ENCODE data around the gene RARS2.

RARS2 gene

GRCh38 chr6:87551799-87552198, 38.0 kb downstream of the RARS2 start:
- Mint-ChIP-seq H3K27ac (no peak overlapping the region), H3K27me3 (ENCODE audit: low read depth) (no peaks in the 10 kb centered on the region), H3K4me1 (no peaks in the 10 kb centered on the region), H3K9me3 (no peaks in the 10 kb centered on the region), H3K4me3 (no peak overlapping the region), H3K36me3 (ENCODE audit: low read depth) (peaks cover 59% of the 10 kb centered on the region)
- TF ChIP-seq CTCF (IDR thresholded peaks at IDR 0.05; ENCODE audit: unreplicated experiment in 3 of 3): no peak

GRCh38 chr6:87544474-87544735, 45.4 kb downstream of the RARS2 start:
- TF ChIP-seq CTCF (IDR thresholded peaks at IDR 0.05; ENCODE audit: unreplicated experiment in 3 of 3): no peak
- Mint-ChIP-seq H3K4me3 (no peak overlapping the region), H3K27ac (peak overlapping the region; percentile 23 to 47 (median 35)), H3K27me3 (ENCODE audit: low read depth) (no peaks in the 10 kb centered on the region), H3K36me3 (ENCODE audit: low read depth) (peaks cover 63% of the 10 kb centered on the region), H3K4me1 (peaks cover 4% of the 10 kb centered on the region), H3K9me3 (no peaks in the 10 kb centered on the region)

- Mint-ChIP-seq H3K36me3 (ENCODE audit: low read depth) (peaks cover 66% of the 10 kb centered on the region), H3K9me3 (no peaks in the 10 kb centered on the region), H3K4me3 (no peak overlapping the region), H3K27me3 (ENCODE audit: low read depth) (no peaks in the 10 kb centered on the region), H3K4me1 (peaks cover 4% of the 10 kb centered on the region), H3K27ac (peak overlapping the region; percentile 23 to 47 (median 35))
- TF ChIP-seq CTCF (IDR thresholded peaks at IDR 0.05; ENCODE audit: unreplicated experiment in 3 of 3): no peak
Measured at GRCh38 chr6:87543696-87544473, 45.9 kb downstream of the RARS2 start.

- Mint-ChIP-seq H3K4me1 (peaks cover 4% of the 10 kb centered on the region), H3K9me3 (no peaks in the 10 kb centered on the region), H3K27me3 (ENCODE audit: low read depth) (no peaks in the 10 kb centered on the region), H3K36me3 (ENCODE audit: low read depth) (peaks cover 62% of the 10 kb centered on the region), H3K27ac (no peak overlapping the region), H3K4me3 (no peak overlapping the region)
- TF ChIP-seq CTCF (IDR thresholded peaks at IDR 0.05; ENCODE audit: unreplicated experiment in 3 of 3): no peak
Measured at GRCh38 chr6:87541744-87542143, 48.0 kb downstream of the RARS2 start.

GRCh38 chr6:87541041-87541440, 48.7 kb downstream of the RARS2 start:
- TF ChIP-seq CTCF (IDR thresholded peaks at IDR 0.05; ENCODE audit: unreplicated experiment in 3 of 3): no peak
- no peaks in the 10 kb centered on the region for H3K9me3 Mint-ChIP-seq
- H3K4me1 Mint-ChIP-seq: peaks cover 4% of the 10 kb centered on the region
- peaks cover 60% of the 10 kb centered on the region for H3K36me3 Mint-ChIP-seq (ENCODE audit: low read depth)
- no peak overlapping the region for H3K4me3 Mint-ChIP-seq
- peak overlapping the region in 2 of 3 experiments; percentile 86 to 95 for H3K27ac Mint-ChIP-seq
- no peaks in the 10 kb centered on the region for H3K27me3 Mint-ChIP-seq (ENCODE audit: low read depth)

- peaks cover 58% of the 10 kb centered on the region for H3K36me3 Mint-ChIP-seq (ENCODE audit: low read depth)
- no peak for TF ChIP-seq CTCF (IDR thresholded peaks at IDR 0.05; ENCODE audit: unreplicated experiment in 3 of 3)
Measured at GRCh38 chr6:87540539-87540938, 49.2 kb downstream of the RARS2 start.

More at GRCh38 chr6:87540539-87540938, 49.2 kb downstream of the RARS2 start:
- Mint-ChIP-seq H3K4me1 (peaks cover 4% of the 10 kb centered on the region), H3K27me3 (ENCODE audit: low read depth) (no peaks in the 10 kb centered on the region), H3K9me3 (no peaks in the 10 kb centered on the region), H3K27ac (peak overlapping the region; percentile 85 to 95 (median 86)), H3K4me3 (peak overlapping the region in 2 of 3 experiments; percentile 2 to 26)

All from nephron (organoid).